Stomach (tissue), 9 donors: ENCODE data around the gene LIN52. TPM values are rescaled to one million over a fixed set of nuclear protein-coding genes. Genes with fewer than 3 reads are reported as not detected.
A peak's percentile ranks its signal among the peaks of the same experiment; 100 is the strongest.

ENCODE experiments used
- DNase-seq, 2 donors: peaks; one replicate each; pipeline versions ENCODE4 v3.0.0 to v3.0.0-alpha.2; 2013 to 2019
- H3K27ac ChIP-seq, 5 donors: fragments of 200-600 bp in 4 of 5; sonication (generic) in 4 of 5; one replicate each; pipeline ENCODE4 v1.5.1; 2013 to 2019; ENCODE audit warnings: mild to moderate bottlenecking in 1 of 5, moderate library complexity in 1 of 5
- H3K27me3 ChIP-seq, 3 donors: fragments of 200-600 bp; sonication (generic); one replicate each; pipeline ENCODE4 v1.5.1; 2017 to 2019; ENCODE audit warnings: mixed run types in 1 of 3
- H3K36me3 ChIP-seq, 4 donors: fragments of 200-600 bp; sonication (generic); 1 replicate in 3 of 4; 2 replicates in 1 of 4; pipeline ENCODE4 v1.5.1; 2016 to 2019
- H3K4me1 ChIP-seq, 4 donors: fragments of 200-600 bp; sonication (generic); one replicate each; pipeline ENCODE4 v1.5.1; 2016 to 2019
- H3K4me3 ChIP-seq, 4 donors: fragments of 200-600 bp; sonication (generic) in 3 of 4; one replicate each; pipeline ENCODE4 v1.5.1; 2016 to 2019; ENCODE audit warnings: mild to moderate bottlenecking in 1 of 4
- H3K9me3 ChIP-seq, 4 donors: fragments of 200-600 bp; sonication (generic); one replicate each; pipeline ENCODE4 v1.5.1; 2016 to 2019
- EP300 ChIP-seq: sonication (generic); formaldehyde crosslinking; IDR thresholded peaks from one replicate; pipeline ENCODE4 v1.6.1; 2017; ENCODE audit warnings: antibody characterized with exemption
- POLR2A ChIP-seq, 4 donors: fragments of 450-650 bp; IDR thresholded peaks; one replicate each; pipeline ENCODE4 v1.6.1; 2016; ENCODE audit warnings: antibody characterized with exemption in 4 of 4, control low read depth in 2 of 4, mild to moderate bottlenecking in 1 of 4, moderate library complexity in 1 of 4
- POLR2AphosphoS5 ChIP-seq, 3 donors: sonication (generic); formaldehyde crosslinking; IDR thresholded peaks; one replicate each; pipeline ENCODE4 v1.6.1; 2016; ENCODE audit warnings: antibody characterized with exemption in 3 of 3
- whole genome bisulfite sequencing, 5 donors: extraction: QIAGEN DNeasy Blood & Tissue Kit in 3 of 5; methylation state at CpG; one replicate each; pipeline versions ENCODE4 v1.1.5 to v1.1.7; 2013 to 2018; 5-methylcytosine and 5-hydroxymethylcytosine counted together
- intact Hi-C: fragments of 100-400 bp; cut with DNase I; formaldehyde crosslinking; loops from one replicate; pipeline ENCODE4 v1.15.1; 2023; ENCODE audit warnings: low total_unique reads
- polyA plus RNA-seq, 3 donors: library from polyadenylated mRNA; stranded (reverse); fragments of 200-250 nt; gene quantifications; one replicate each; pipeline ENCODE4 v1.2.3, GENCODE V29; 2013
- total RNA-seq, 5 donors: library from RNA; depleted of rRNA; stranded (reverse); fragments of >200 nt; gene quantifications; one replicate each; pipeline versions ENCODE4 v1.1.0 to v1.2.3, GENCODE V29; 2014 to 2016
- TF ChIP-seq, protein P1 (sequence below), 7 experiments: fragments of 450-650 bp in 4 of 7; fragments of 200-600 bp in 3 of 7; sonication (generic) in 3 of 7; IDR thresholded peaks; one replicate each; pipeline ENCODE4 v1.5.1; 2016 to 2019; ENCODE audit warnings: antibody characterized with exemption in 7 of 7, control low read depth in 2 of 7, mild to moderate bottlenecking in 1 of 7
- donor health status: healthy with polysubstance abuse.
- donor health status: Bipolar disorder and iron deficiency.
- donor health status: healthy.

Gene LIN52
- total and polyA plus RNA-seq, 8 donors: 0.87 to 16.7 (median 6.9) TPM

DNA sequence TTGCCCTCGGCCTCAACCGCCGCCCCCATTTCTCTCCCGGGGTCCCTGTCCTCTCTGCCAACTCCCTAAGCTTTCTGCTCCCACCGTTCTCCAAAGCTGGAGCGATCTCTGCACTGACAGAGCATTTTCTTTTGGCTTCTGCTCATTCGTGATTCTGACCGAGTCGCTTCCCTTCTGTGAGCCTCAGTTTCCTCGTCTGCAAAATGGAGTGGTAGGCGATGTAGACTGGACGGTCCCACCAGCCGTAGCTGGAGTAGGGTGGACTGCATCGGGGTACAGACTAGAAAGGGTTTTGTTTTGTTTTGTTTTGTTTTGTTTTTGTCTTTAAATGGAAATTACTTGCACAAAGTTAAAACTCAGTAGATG lies 156.9 kb downstream of the LIN52 start:
- no peak for DNase-seq
- no peak for TF ChIP-seq POLR2AphosphoS5 (IDR thresholded peaks at IDR 0.05)
- TF ChIP-seq EP300: no peak
- TF ChIP-seq POLR2A (IDR thresholded peaks at IDR 0.05): no peak
- TF ChIP-seq, protein P1, sequence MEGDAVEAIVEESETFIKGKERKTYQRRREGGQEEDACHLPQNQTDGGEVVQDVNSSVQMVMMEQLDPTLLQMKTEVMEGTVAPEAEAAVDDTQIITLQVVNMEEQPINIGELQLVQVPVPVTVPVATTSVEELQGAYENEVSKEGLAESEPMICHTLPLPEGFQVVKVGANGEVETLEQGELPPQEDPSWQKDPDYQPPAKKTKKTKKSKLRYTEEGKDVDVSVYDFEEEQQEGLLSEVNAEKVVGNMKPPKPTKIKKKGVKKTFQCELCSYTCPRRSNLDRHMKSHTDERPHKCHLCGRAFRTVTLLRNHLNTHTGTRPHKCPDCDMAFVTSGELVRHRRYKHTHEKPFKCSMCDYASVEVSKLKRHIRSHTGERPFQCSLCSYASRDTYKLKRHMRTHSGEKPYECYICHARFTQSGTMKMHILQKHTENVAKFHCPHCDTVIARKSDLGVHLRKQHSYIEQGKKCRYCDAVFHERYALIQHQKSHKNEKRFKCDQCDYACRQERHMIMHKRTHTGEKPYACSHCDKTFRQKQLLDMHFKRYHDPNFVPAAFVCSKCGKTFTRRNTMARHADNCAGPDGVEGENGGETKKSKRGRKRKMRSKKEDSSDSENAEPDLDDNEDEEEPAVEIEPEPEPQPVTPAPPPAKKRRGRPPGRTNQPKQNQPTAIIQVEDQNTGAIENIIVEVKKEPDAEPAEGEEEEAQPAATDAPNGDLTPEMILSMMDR (IDR thresholded peaks at IDR 0.05): no peak
- H3K9me3 ChIP-seq: no peaks in the 10 kb centered on the region
- 10 to 13% (median 12%) methylated on average over 14 of the region's 14 CpGs for WGBS, 5 donors
- peak overlapping the region in 3 of 4 donors; percentile 21 to 52 (median 37) for H3K4me3 ChIP-seq
- no peak overlapping the region for H3K27ac ChIP-seq
- H3K4me1 ChIP-seq: peaks cover 24 to 34% (median 29%) of the 10 kb centered on the region in 4 donors
- H3K27me3 ChIP-seq: peaks cover 24 to 98% (median 82%) of the 10 kb centered on the region in 3 donors
- intact Hi-C loops: no loop called here
- H3K36me3 ChIP-seq: no peaks in the 10 kb centered on the region

DNA sequence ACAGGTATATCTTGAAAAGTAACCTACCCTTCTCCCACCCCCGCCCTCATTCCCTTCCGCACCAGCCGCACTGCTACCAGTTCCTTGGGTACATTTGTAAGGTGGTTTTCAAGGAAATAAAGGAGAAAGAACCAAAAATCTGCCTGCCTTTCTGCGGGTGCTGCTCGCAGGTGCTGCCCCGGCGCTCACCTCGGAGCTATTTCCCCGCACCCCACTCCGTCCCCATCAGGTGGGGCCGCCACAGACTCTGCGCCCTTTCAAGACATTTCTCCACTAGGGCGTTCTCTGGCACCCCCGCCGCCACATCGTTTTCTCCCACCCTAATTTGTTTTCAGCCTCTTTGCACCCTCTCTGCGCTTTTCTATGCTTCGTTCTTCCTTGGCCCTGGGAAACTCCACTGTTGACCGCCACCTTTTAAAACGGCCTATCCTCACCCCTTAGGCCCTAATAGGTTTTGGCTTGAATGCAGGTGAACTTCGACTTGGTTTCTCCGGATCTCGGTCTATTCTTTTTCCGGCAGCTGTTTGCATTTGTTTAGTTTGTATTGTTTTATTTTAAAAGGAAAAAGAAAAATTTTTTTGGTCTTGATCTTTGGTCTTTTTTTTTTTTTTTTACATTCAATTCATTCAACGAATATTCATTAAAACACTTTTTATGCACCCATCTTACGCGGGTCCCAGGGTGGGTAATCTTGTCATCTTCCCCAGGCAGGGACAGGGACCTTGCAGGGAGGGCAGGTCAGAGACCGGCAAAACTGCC lies 157.4 kb downstream of the LIN52 start:
- DNase-seq: no peak
- H3K27ac ChIP-seq: no peak overlapping the region
- H3K4me3 ChIP-seq: no peak overlapping the region
- peaks cover 24 to 34% (median 29%) of the 10 kb centered on the region in 4 donors for H3K4me1 ChIP-seq
- H3K36me3 ChIP-seq: no peaks in the 10 kb centered on the region
- no peak for TF ChIP-seq POLR2A (IDR thresholded peaks at IDR 0.05)
- no peak for TF ChIP-seq EP300
- no peak for TF ChIP-seq POLR2AphosphoS5 (IDR thresholded peaks at IDR 0.05)
- TF ChIP-seq, protein P1 (IDR thresholded peaks at IDR 0.05): no peak
- WGBS, 5 donors: 10 to 19% (median 13%) methylated on average over 28 of the region's 28 CpGs
- H3K9me3 ChIP-seq: no peaks in the 10 kb centered on the region
- intact Hi-C loops: no loop called here
- H3K27me3 ChIP-seq: peaks cover 24 to 98% (median 88%) of the 10 kb centered on the region in 3 donors

DNA sequence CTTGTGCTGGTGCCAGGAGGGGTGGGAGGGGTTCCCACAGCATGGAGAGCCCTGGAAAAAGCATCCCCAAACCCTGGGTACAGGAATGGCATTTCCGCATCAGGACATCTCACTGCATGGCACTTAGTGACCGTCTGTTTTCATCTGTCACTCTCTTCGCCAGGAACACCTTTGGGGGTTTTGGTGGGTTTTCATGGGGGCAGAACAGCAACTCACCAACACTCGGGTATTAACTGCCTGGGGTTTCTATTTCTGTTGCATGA lies 158.0 kb downstream of the LIN52 start:
- H3K4me3 ChIP-seq: no peak overlapping the region
- H3K27ac ChIP-seq: no peak overlapping the region
- peaks cover 24 to 34% (median 29%) of the 10 kb centered on the region in 4 donors for H3K4me1 ChIP-seq
- H3K36me3 ChIP-seq: no peaks in the 10 kb centered on the region
- WGBS, 5 donors: 28 to 37% (median 32%) methylated on average over 4 of the region's 4 CpGs
- TF ChIP-seq EP300 (no peak), POLR2AphosphoS5 (IDR thresholded peaks at IDR 0.05) (no peak), POLR2A (IDR thresholded peaks at IDR 0.05) (no peak)
- TF ChIP-seq, protein P1 (IDR thresholded peaks at IDR 0.05): no peak
- intact Hi-C loops: no loop called here
- H3K27me3 ChIP-seq: peaks cover 24 to 98% (median 85%) of the 10 kb centered on the region in 3 donors
- DNase-seq: no peak
- H3K9me3 ChIP-seq: no peaks in the 10 kb centered on the region

DNA sequence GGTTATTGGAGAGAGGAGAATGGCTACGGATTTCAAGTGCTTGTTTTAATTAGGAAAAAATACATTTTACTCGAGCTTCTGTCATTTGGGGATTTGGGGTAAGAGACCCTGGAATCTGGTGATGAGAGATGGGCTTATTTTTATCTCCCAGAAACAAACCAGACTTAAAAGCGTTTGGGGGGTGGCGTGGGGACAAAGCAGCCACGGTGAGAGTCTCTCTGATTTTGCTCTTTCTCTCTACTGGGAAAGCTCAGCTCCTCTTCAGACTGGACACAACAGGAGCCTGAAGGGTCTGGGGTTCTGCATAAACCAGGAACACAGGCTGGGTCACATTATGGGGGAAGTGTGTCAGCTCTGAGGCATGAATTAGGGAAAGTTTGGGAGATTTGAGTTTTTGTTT lies 158.3 kb downstream of the LIN52 start:
- no peak for DNase-seq
- Histone ChIP-seq H3K27ac (no peak overlapping the region), H3K4me1 (peaks cover 24 to 34% (median 29%) of the 10 kb centered on the region in 4 donors), H3K4me3 (no peak overlapping the region), H3K36me3 (no peaks in the 10 kb centered on the region), H3K27me3 (peaks cover 24 to 98% (median 85%) of the 10 kb centered on the region in 3 donors), H3K9me3 (no peaks in the 10 kb centered on the region)
- no peak for TF ChIP-seq POLR2A (IDR thresholded peaks at IDR 0.05)
- no peak for TF ChIP-seq EP300
- WGBS, 5 donors: 16 to 20% (median 17%) methylated on average over 5 of the region's 5 CpGs
- intact Hi-C loops: no loop called here

DNA sequence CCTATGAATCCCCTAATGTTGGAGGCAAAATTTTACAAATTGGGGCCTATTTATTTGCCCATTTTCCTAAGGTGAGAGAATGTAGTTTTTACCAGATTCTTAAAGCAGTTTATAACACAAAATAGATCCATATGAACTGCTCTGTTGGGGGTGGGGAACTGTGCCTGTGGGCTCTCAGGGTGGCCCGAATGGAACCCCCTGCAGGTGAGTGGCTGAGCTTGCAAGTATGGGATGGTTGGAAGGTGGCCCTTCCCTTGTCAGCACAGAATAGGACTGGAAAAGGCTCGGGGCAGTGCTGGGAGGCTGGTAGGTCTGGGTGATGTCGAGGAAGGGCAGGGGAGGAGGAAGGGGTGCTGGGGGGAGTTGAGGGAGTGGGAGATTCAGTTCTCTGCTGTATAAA lies 159.4 kb downstream of the LIN52 start:
- WGBS, 5 donors: 6 to 12% (median 12%) methylated on average over 3 of the region's 3 CpGs
- no peak for TF ChIP-seq POLR2AphosphoS5 (IDR thresholded peaks at IDR 0.05)
- TF ChIP-seq POLR2A (IDR thresholded peaks at IDR 0.05): no peak
- TF ChIP-seq EP300: no peak
- TF ChIP-seq, protein P1 (IDR thresholded peaks at IDR 0.05): no peak
- Histone ChIP-seq H3K27me3 (peaks cover 20 to 98% (median 77%) of the 10 kb centered on the region in 3 donors), H3K4me1 (peaks cover 24 to 32% (median 29%) of the 10 kb centered on the region in 4 donors), H3K4me3 (no peak overlapping the region), H3K27ac (no peak overlapping the region), H3K9me3 (no peaks in the 10 kb centered on the region), H3K36me3 (no peaks in the 10 kb centered on the region)
- no peak for DNase-seq
- intact Hi-C loops: no loop called here
